Measurements from ENCODE around the gene PWWP2B.

DNA sequence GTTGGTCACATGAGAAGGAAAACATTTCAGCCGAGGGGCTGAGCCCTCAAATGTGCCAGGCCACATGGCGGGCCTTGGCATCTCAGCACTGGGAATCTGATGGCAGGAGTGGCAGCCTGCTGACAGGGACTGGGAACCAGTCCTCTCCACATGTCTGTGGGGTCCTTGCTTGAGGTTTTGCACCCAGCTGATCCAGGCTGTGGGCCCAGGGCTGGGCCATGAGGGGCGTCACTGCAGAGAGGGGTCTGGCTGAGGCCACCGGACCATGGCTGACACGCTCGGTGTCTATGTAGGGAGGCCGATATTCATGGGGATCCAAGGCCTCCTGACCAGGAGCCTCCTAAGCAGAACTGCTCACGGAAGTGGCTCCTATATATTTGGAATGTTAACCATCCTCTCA is 31.0 kb upstream of the PWWP2B start:
- TF ChIP-seq POLR2AphosphoS5 (IDR thresholded peaks at IDR 0.05; ENCODE audit: insufficient read depth, low read depth, low read length) (no peak), JUN (IDR thresholded peaks at IDR 0.05; ENCODE audit: borderline replicate concordance, insufficient read depth, insufficient read length, low read depth) (no peak), MYC (IDR thresholded peaks at IDR 0.05; ENCODE audit: low read depth, low read length) (no peak), EZH2 (IDR thresholded peaks at IDR 0.05; ENCODE audit: borderline replicate concordance, low read depth, low read length, severe bottlenecking) (no peak), POLR2A (IDR thresholded peaks at IDR 0.05; ENCODE audit: low read depth, low read length) (no peak)
- TF ChIP-seq, protein P1, sequence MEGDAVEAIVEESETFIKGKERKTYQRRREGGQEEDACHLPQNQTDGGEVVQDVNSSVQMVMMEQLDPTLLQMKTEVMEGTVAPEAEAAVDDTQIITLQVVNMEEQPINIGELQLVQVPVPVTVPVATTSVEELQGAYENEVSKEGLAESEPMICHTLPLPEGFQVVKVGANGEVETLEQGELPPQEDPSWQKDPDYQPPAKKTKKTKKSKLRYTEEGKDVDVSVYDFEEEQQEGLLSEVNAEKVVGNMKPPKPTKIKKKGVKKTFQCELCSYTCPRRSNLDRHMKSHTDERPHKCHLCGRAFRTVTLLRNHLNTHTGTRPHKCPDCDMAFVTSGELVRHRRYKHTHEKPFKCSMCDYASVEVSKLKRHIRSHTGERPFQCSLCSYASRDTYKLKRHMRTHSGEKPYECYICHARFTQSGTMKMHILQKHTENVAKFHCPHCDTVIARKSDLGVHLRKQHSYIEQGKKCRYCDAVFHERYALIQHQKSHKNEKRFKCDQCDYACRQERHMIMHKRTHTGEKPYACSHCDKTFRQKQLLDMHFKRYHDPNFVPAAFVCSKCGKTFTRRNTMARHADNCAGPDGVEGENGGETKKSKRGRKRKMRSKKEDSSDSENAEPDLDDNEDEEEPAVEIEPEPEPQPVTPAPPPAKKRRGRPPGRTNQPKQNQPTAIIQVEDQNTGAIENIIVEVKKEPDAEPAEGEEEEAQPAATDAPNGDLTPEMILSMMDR (IDR thresholded peaks at IDR 0.05; ENCODE audit: extremely low read depth in 1 of 2, insufficient read depth in 1 of 2, low read depth in 1 of 2, low read length in 2 of 2) = no peak
